GM10266 (cell line): ENCODE data around the gene RTF1.
A peak's percentile ranks its signal among the peaks of the same experiment; 100 is the strongest.

Experiments
- DNase-seq: peaks from one replicate; pipeline ENCODE4 v3.0.0; 2012; ENCODE audit errors: extremely low spot score
- CTCF ChIP-seq: IDR thresholded peaks from 2 replicates; pipeline ENCODE4 v1.5.1; 2012; ENCODE audit warnings: mild to moderate bottlenecking, low read depth; ENCODE audit not compliant: control insufficient read depth, insufficient read depth; ENCODE audit errors: missing control alignments

Gene RTF1

DNA sequence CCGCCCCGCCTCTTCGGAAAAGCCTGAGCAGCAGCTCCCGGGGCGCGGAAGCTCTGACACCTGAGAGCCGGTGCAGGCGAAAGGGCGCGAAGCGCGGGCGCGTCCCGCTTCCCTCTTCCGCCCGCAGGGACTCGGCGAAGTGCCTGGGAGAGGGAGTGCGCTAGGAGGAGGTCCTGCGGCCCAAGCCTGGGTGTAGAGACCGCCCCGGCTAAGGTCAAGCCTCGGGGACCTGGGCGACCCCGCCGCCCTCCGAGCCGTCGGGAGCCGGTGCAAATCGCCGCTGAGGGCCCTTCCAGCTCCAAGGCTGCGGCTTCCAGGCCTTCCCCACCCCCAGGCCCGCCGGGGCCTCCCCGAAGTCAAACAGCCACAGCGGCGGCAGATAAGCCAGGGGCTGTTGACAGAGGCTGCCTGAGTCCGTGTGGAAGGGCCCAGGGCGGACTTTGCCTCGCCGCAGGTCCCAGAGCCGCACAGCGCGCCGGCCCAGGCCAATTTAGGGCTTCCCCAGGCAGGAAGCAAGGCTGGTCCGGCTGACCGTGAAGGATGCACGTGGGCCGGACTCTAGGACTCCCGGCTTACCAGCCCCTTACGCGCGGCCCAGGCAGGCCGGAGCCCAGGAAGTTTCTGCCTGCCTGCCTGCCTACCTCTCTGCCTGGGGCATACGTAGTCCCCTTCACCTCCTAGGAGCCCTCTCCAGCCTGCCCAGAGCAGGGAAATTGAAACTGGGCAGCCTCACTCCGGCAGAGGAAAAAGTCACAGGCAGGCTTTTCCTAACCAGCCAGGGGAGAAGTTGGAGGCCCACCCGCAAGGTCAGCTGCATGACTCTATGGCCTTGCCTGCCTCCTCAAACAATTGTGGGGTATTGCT lies 79.1 kb downstream of the RTF1 start:
- DNase-seq, result peak; percentile 37
- TF ChIP-seq CTCF, result no peak

- no peak for TF ChIP-seq CTCF
- no peak for DNase-seq
These were observed 81.8 kb downstream of the RTF1 start for GRCh38 chr15:41498657-41499056.

DNA sequence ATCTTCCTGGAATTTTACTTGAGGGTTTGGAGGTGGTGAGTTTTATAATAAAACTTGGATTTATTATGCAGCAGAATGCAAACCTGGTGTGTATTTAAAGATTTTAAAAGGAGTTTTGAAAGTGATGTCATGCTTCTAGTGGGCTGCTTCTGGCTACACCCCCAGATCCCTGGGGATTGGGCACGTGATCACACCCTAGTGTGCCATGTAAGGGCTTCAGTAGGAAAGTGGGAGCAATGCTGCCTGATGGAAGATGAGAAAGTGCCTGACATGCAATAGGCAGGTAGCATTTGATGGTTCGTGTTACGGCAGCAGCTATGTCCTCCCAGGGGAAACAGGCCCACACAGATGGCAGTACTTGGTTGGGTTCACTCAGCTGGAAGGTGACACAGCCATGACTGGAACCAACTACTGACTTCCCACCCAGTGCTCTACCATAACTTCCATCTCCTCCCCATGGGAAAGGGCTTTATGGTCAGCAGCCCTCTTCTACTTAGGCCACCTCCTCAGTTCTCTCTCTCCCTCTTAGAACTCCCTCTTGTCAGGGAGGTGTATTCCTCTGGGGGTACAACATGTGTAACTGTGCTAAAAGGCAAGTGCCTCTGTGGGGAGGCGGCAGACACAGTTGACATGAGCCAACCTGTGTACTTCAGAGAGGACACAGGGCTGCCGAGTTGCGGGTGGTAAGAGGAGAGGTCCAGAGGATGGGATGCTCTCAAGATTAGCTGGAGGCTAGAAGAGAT lies 82.4 kb downstream of the RTF1 start:
- TF ChIP-seq CTCF, result no peak
- peak; percentile 23 for DNase-seq

DNA sequence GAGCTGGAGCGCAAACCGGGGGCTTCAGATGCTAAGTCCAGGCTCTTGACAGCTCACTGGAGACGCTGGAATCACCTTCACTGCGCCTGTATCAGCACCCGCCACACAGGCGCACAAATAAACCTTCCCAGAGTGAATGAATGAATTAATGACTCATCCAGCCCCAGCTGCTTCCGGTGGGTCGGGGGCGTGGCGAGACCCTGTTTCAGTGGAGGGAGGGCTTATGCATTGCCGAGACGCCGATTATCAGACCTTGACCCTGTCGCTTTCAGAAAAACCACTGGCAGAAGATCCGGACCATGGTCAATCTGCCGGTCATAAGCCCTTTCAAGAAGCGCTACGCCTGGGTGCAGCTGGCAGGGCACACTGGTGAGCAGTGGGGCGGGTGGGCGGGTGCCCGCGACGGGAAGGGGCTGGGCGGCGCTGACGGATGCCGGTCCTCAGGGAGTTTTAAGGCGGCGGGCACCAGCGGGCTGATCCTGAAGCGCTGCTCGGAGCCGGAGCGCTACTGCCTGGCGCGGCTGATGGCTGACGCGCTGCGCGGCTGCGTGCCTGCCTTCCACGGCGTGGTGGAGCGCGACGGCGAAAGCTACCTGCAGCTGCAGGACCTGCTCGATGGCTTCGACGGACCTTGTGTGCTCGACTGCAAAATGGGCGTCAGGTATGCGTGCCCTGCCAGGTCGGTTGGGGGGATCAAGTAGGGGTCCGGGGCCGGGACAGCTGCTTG lies 84.5 kb downstream of the RTF1 start:
- peak; percentile 49 for DNase-seq
- TF ChIP-seq CTCF, result no peak

- peak; percentile 50 for DNase-seq
These were observed 85.3 kb downstream of the RTF1 start for GRCh38 chr15:41501931-41502794.

More at GRCh38 chr15:41501931-41502794, 85.3 kb downstream of the RTF1 start:
- no peak for TF ChIP-seq CTCF
